Astrocyte (in vitro differentiated cells and primary cell): ENCODE data around the gene ITPKA. TPM values are rescaled to one million over a fixed set of nuclear protein-coding genes. Genes with fewer than 3 reads are reported as not detected.

ENCODE experiments used
- DNase-seq: peaks from one replicate; pipeline ENCODE4 v3.0.0-alpha.2; 2010; ENCODE audit warnings: low read depth
- FAIRE-seq: peaks from 2 replicates; lab custom pipeline; 2011; peaks lifted over from hg19 to GRCh38; lab: Jason Lieb, UNC
- H2AFZ ChIP-seq: 2 replicates; pipeline ENCODE4 v1.6.0; 2012; ENCODE audit warnings: low read depth, low read length, inconsistent platforms
- H3K27ac ChIP-seq: 2 replicates; pipeline ENCODE4 v1.5.1; 2011; ENCODE audit warnings: low read depth, low read length, inconsistent platforms
- H3K27me3 ChIP-seq: 2 replicates; pipeline ENCODE4 v1.6.0; 2011; ENCODE audit warnings: low read length, inconsistent platforms; ENCODE audit not compliant: insufficient read depth
- H3K36me3 ChIP-seq: 2 replicates; pipeline ENCODE4 v1.5.1; 2011; ENCODE audit warnings: low read length, inconsistent platforms; ENCODE audit not compliant: insufficient read depth
- H3K4me1 ChIP-seq: 2 replicates; pipeline ENCODE4 v1.5.1; 2011; ENCODE audit warnings: low read length, inconsistent platforms; ENCODE audit not compliant: insufficient read depth
- H3K4me2 ChIP-seq: 2 replicates; pipeline ENCODE4 v1.6.0; 2012; ENCODE audit warnings: low read length, inconsistent platforms
- H3K4me3 ChIP-seq: 2 replicates; pipeline ENCODE4 v1.5.1; 2011; ENCODE audit warnings: low read depth, mild to moderate bottlenecking, low read length, inconsistent platforms; ENCODE audit not compliant: insufficient read depth
- H3K79me2 ChIP-seq: 2 replicates; pipeline ENCODE4 v1.6.0; 2012; ENCODE audit warnings: mild to moderate bottlenecking, low read length, inconsistent platforms; ENCODE audit not compliant: insufficient read depth
- H3K9ac ChIP-seq: 2 replicates; pipeline ENCODE4 v1.6.0; 2012; ENCODE audit warnings: mild to moderate bottlenecking, low read length, inconsistent platforms
- H3K9me3 ChIP-seq: 2 replicates; pipeline ENCODE4 v1.5.1; 2012; ENCODE audit warnings: low read depth, mild to moderate bottlenecking, low read length, inconsistent platforms; ENCODE audit not compliant: insufficient read depth
- H4K20me1 ChIP-seq: 2 replicates; pipeline ENCODE4 v1.6.0; 2012; ENCODE audit warnings: low read length, inconsistent platforms; ENCODE audit not compliant: insufficient read depth
- H3K27ac Mint-ChIP-seq: one replicate; pipeline ENCODE4 v1.8.0; 2021; ENCODE audit warnings: mild to moderate bottlenecking, mixed read lengths; ENCODE audit not compliant: unreplicated experiment
- H3K27me3 Mint-ChIP-seq: one replicate; pipeline ENCODE4 v1.8.0; 2021; ENCODE audit warnings: low read depth, mixed read lengths; ENCODE audit not compliant: unreplicated experiment
- H3K36me3 Mint-ChIP-seq: one replicate; pipeline ENCODE4 v1.8.0; 2021; ENCODE audit warnings: low read depth, mixed read lengths; ENCODE audit not compliant: unreplicated experiment
- H3K4me1 Mint-ChIP-seq: one replicate; pipeline ENCODE4 v1.8.0; 2021; ENCODE audit warnings: low read depth, mixed read lengths; ENCODE audit not compliant: unreplicated experiment
- H3K4me3 Mint-ChIP-seq: one replicate; pipeline ENCODE4 v1.8.0; 2021; ENCODE audit warnings: mild to moderate bottlenecking, moderate library complexity, mixed read lengths; ENCODE audit not compliant: unreplicated experiment
- H3K9me3 Mint-ChIP-seq: one replicate; pipeline ENCODE4 v1.8.0; 2021; ENCODE audit warnings: mild to moderate bottlenecking, mixed read lengths; ENCODE audit not compliant: unreplicated experiment
- CTCF ChIP-seq: IDR thresholded peaks from 2 replicates; pipeline ENCODE4 v1.5.1; 2011; ENCODE audit warnings: low read depth, mild to moderate bottlenecking, inconsistent platforms, low read length, moderate library complexity; ENCODE audit not compliant: insufficient read depth
- EZH2 ChIP-seq: IDR thresholded peaks from 2 replicates; pipeline ENCODE4 v1.6.1; 2012; ENCODE audit warnings: mild to moderate bottlenecking, low read length, inconsistent platforms; ENCODE audit not compliant: insufficient read depth
- total RNA-seq: library from RNA; stranded (reverse); gene quantifications from 2 replicates; pipeline ENCODE4 v1.2.1, GENCODE V29; 2021

Gene ITPKA
- total RNA-seq, 1 donor from 2014 or later: 1.2 TPM

DNA sequence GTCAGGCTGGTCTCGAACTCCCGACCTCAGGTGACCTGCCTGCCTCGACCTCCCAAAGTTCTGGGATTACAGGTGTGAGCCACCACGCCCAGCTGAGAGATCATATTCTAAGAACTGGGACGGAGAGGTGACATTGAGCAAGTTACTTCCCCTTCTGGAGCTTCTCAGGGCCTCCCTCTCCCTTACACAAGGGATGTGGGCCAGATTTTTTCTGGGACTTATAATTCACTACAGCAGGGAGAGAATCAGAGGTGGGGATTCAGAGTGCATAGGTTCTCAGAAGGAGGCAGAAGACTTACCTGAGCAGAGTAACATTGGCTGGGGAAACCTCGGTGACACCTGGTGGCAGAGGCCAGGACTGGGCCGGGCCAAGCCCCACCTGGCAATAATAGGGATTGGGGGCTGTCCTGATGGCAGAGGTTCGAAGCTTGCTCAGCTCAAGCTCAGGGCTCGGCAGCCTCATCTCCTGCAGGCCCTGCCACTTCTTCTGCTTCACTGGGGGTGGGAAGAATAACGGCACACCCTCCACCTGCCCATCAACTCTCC is 13.2 kb downstream of the ITPKA start:
- H3K27ac Mint-ChIP-seq: no peak overlapping the region
- H3K4me3 Mint-ChIP-seq: no peak overlapping the region
- peaks cover 83% of the 10 kb centered on the region for H3K27me3 Mint-ChIP-seq
- no peaks in the 10 kb centered on the region for H3K36me3 ChIP-seq
- no peak overlapping the region for H3K4me2 ChIP-seq
- no peaks in the 10 kb centered on the region for H3K79me2 ChIP-seq
- DNase-seq: no peak
- no peak for TF ChIP-seq CTCF
- no peak for TF ChIP-seq EZH2
- no peak overlapping the region for H2AFZ ChIP-seq
- no peaks in the 10 kb centered on the region for H3K36me3 Mint-ChIP-seq
- H3K4me1 Mint-ChIP-seq: no peaks in the 10 kb centered on the region
- H3K9me3 ChIP-seq: no peaks in the 10 kb centered on the region
- H3K9me3 Mint-ChIP-seq: no peaks in the 10 kb centered on the region
- no peak overlapping the region for H3K4me3 ChIP-seq
- H3K9ac ChIP-seq: no peak overlapping the region
- H4K20me1 ChIP-seq: peaks cover 5% of the 10 kb centered on the region
- FAIRE-seq: no peak
- peaks cover 8% of the 10 kb centered on the region for H3K4me1 ChIP-seq
- no peak overlapping the region for H3K27ac ChIP-seq
- peaks cover 48% of the 10 kb centered on the region for H3K27me3 ChIP-seq

- H3K4me3 Mint-ChIP-seq: no peak overlapping the region
- Histone ChIP-seq H2AFZ (no peak overlapping the region), H3K4me1 (peaks cover 2% of the 10 kb centered on the region), H3K36me3 (no peaks in the 10 kb centered on the region), H3K27ac (no peak overlapping the region), H3K9me3 (no peaks in the 10 kb centered on the region), H3K27me3 (peaks cover 50% of the 10 kb centered on the region), H3K9ac (no peak overlapping the region), H3K4me3 (no peak overlapping the region), H4K20me1 (peaks cover 5% of the 10 kb centered on the region), H3K4me2 (no peak overlapping the region), H3K79me2 (no peaks in the 10 kb centered on the region)
- FAIRE-seq (no peak), DNase-seq (no peak)
- H3K4me1 Mint-ChIP-seq: no peaks in the 10 kb centered on the region
- H3K9me3 Mint-ChIP-seq: no peaks in the 10 kb centered on the region
- peaks cover 83% of the 10 kb centered on the region for H3K27me3 Mint-ChIP-seq
- no peaks in the 10 kb centered on the region for H3K36me3 Mint-ChIP-seq
- TF ChIP-seq CTCF: no peak
- no peak for TF ChIP-seq EZH2
- no peak overlapping the region for H3K27ac Mint-ChIP-seq
Measured at GRCh38 chr15:41507820-41508290, 14.2 kb downstream of the ITPKA start.

- Histone ChIP-seq H3K27me3 (peaks cover 35% of the 10 kb centered on the region), H3K79me2 (no peaks in the 10 kb centered on the region), H3K27ac (no peak overlapping the region), H3K4me1 (peaks cover 14% of the 10 kb centered on the region), H2AFZ (no peak overlapping the region), H3K4me3 (no peak overlapping the region), H3K36me3 (no peaks in the 10 kb centered on the region), H3K9ac (no peak overlapping the region), H4K20me1 (no peaks in the 10 kb centered on the region), H3K4me2 (no peak overlapping the region), H3K9me3 (no peaks in the 10 kb centered on the region)
- Mint-ChIP-seq H3K27ac (no peak overlapping the region), H3K4me1 (no peaks in the 10 kb centered on the region), H3K27me3 (peaks cover 78% of the 10 kb centered on the region), H3K36me3 (peaks cover 8% of the 10 kb centered on the region), H3K4me3 (no peak overlapping the region), H3K9me3 (peaks cover 2% of the 10 kb centered on the region)
- FAIRE-seq (no peak), DNase-seq (no peak)
- TF ChIP-seq CTCF (no peak), EZH2 (no peak)
Measured at GRCh38 chr15:41510728-41511127, 17.1 kb downstream of the ITPKA start.
